HG02943 (cell line): ENCODE measurements around the gene MYG1.
"Not testable (repeated sequence)": the region's sequence is repeated elsewhere in the genome, so short reads cannot be mapped to it uniquely, and the experiment has no call there.

Source experiments
- ATAC-seq: cut with Tn5 transposase; IDR thresholded peaks from one replicate; pipeline ENCODE4 v1.9.1; 2021; ENCODE audit warnings: mild to moderate bottlenecking, low read depth, moderate library complexity; ENCODE audit not compliant: unreplicated experiment

Gene MYG1

DNA sequence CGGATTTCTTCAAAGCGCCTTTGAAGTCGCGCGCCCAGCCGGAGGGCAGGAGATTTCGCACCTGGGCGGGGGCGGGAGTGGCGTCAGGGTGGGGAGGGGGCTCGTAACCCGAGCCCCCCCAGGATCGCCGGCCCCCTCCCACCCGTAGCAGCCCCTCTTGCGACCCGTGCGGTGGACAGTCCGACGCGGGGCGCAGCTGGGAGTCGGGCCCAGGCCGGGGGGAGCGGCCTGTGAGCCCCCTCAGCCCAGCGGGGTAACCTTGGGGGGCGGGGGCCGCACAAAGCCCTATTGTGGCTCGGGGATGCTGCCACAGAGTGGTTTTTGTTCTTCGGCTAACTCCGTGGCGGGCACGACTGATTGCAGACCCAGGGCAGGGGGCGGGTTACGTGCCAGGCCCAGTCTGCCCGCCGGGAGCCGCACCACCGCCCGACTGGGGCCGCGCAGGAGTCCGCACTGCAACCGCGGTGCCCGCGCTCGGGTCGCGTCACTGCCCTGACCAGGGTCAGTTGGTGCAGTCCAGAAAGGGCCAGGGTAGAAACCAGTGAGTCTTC is 26.1 kb downstream of the MYG1 start:
- ATAC-seq: no peak

DNA sequence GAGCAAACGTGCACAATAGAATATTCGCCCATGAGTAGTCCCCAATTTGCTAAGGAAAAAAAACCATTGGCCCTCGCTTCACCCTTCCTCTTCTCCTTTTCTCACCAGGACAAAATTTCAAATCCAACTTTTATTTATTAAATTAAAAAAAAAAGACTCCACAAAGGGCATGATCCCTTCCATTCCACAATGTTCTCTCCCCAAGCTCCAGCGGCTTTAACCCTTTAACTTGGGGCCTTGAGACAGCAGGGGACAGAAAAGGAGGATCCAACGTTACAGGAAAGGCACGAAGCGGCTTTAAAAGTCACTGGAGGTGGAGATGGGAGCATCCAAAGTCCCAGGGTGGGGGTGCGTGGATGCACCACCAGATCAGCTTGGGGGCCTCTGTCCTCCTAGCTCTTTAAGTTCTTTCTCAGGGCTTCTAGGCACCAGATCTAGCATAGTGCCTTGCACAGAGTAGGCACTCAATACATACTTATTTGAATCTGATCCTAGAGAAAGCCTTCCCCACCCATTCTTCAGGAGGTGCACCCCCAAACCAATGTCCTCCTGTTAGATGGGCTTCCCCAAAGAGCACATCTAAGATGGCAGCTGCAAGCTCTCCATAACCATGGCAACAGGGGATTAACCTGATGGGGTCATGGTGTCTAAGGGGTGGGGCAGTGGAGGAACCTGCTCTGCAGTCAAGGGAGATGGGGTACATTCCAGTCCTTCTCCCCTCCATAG is 27.1 kb downstream of the MYG1 start:
- ATAC-seq: no peak

DNA sequence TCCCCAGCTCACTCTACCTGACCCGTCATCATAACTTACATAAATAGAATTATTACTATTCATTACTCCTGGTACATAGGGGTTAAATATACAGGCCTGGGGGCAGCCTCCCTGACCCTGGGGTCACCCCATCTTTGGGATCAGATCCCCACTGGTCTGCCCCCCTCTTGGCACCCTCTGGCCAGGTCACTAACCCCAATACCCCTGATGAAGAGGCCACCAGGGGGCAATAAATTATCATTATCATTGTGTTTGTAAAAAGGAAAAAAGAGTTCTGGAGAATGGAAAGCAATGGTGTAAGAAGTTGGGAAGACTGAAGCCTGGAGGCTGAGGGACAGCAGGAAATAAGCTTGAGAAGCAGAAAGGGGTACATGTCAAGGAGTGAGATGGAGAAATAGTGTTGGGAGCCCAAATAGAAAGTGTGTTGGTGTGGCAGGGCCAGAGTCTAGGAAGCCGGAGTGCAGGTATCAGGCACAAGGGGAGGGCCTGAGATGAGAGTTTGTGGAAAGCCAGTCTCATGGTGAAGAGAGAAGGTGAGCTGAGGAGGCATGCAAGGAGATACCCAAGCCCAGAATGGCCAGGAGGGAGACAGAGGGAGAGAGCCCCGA is 28.0 kb downstream of the MYG1 start:
- ATAC-seq: no peak

DNA sequence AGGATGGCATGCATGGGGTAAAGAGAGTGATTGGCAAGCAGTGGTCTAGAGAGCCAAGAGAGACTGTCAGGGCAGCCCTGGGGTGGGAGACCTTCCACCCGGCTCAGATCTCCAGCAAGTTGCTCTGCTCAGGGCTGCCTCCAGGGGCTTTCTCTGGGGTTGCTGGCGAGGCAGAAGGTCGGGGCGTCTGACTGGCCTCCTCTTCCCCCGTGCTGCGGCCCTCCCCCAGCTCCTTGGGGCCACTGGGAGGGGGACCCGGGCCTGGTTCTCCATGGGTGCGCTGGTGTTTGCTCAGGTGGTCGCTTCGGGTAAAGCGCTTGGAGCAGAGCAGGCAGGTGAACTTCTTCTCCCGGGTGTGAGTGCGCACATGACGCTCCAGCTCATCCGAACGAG is 28.5 kb downstream of the MYG1 start:
- no peak for ATAC-seq

DNA sequence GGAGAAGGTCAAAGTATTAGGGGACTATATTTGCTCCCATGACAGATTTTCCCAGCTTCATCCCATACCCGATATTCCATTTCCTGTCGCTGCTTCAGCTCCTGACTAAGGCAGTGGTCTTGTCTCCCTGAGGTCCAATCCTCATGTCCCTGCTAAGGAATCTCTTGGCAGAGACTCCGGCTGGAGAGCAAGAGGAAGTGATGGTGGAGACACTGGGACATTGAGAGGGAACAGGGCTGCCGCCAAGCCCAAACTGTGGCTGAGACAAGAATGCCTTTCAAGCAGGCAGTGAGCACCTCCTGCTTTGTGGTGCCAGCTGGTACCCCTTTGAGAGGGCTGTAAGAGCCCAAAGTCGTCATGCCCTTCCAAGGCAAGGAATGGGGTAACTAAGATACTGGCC is 31.2 kb downstream of the MYG1 start:
- ATAC-seq: no peak

DNA sequence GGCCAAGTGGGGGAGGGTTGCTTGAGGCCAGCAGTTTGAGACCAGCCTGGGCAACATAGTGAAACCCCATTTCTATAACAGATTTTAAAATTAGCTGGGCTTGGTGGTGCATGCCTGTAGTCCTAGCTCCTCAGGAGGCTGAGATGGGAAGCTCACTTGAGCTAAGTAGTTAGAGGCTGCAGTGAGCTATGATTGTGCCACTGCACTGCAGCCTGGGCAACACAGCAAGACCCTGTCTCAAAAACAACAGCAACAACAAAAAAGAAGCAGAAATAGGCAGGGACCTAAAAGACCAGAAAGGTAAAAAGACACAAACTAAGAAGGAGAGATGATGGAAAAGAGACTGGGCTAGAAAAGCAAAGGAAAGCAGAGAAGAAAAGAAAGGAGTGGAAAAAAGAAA is 32.8 kb downstream of the MYG1 start:
- not testable (repeated sequence) for ATAC-seq

DNA sequence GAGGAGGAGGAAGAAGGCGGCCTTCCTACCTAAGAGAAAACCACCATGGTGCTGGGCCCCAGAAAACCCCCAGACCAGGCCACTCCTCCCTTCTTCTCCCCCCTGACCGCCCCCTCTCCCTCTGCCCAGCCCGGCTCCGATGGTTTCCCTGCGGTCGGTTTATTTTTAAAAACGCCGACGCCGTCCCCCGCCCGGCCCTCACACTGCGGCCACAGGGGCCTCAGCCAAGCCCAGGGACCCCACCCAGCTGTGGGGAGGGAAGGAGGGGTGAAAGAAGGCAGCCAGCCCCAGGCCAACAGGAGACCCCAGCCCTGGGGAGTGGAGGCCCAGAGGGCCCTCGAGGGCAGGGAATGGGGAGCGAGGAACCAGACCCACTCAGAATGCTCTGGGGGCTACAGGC is 33.2 kb downstream of the MYG1 start:
- ATAC-seq: no peak

DNA sequence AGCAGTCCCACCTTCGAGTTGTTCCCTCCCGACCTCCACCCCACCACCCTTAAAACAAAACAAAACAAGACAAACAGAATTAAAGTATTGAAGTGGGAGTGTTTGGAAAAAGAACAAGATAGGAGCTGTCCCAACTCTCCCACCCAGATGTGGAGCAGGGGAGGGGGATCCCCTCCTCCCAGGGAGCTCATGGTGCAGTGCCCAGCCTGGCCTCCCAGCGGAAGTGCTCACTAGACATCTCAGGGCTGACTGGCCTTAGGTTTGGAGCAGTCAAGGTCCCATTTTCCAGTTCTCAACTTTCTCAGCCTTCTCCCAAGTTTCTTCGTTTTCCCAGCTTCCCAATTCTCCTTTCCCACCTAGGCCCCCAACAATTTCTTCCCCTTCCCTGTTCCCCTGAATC is 33.8 kb downstream of the MYG1 start:
- ATAC-seq: no peak

DNA sequence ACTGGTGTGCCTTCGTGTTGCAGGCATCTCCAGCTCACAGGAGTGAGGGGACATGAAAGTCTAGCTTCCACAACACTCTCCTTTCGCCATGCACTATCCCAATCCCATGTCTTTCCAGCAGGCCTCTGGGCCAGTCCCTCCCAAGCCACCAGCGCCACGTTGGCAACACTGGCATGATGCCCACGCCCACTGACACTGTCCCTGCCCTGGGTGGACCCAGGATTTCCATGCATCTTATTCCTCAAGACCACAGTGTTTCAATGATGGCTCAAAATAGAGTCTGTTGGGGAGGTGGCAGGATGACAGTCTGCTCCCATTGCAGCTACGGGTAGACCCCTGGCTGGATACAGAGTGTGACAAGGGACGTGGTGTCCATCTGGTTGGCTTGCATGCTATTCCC is 34.4 kb downstream of the MYG1 start:
- no peak for ATAC-seq

DNA sequence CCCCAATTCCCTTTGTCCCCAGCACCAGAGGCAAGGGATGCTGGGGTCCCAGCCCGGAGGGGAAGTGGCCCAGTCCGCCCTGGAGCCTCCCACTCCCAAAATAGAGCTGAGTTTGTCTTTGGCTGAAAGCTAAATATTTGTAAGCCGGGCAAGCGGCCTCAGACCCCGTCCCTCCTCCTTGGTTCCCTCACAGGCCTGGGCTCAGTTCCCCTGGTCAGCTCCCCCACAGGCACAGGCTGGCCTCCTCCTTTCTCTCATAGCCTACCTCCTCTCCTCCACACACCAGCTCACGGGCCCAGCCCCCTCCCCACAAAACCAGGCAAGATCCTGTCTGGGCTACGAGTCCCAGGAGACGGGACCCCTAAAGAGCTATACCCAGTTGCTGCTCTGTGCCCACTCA is 35.3 kb downstream of the MYG1 start:
- ATAC-seq: no peak

DNA sequence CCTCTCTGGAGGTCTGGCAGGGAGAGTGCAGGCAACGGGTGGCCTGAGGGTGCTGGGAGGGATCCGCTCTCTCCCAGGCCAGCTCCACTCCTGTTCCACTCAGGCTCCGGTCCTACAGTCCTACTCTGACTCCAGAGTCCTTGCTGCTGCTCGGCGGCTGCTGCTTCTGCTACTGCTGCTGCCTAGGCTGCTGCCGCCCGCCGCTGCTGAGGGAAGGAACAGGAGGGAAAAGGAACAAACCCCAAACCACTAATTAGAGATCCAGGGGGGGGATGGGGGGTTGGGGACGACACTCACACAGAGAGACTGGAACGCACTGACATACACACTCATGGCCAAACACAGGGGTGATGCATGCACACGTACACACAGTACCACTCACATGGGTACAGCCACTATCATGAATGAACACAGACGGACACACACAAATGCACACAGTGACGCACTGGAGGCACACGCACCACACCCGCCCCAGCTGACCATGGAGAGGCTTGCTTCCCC is 36.7 kb downstream of the MYG1 start, which contains the start of gene SP7:
TSS of gene SP7 (minus strand) at position 174 of the 501 bp plus-strand sequence. CDS start 708 bp downstream, outside the sequence.
- ATAC-seq: no peak

DNA sequence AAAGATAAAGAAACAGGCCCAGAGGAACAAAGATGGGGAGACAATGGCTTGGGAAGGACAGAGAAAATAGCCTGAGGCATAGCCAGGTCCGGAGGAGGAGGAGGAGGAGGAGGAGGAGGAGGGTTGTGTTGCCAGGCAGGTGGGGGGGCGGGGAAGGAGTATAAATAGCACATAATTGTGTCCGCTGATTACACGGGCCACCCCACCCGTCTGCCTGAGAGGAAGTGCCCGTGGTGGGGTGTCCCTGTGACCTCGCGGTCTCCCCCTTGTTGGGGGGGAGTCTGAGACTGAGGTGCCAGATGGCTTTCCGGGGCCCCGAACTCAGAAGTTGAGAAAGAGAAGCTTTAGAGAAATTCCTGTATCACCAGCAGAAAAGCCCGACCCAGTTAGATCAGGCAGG is 38.5 kb downstream of the MYG1 start:
- ATAC-seq: no peak

DNA sequence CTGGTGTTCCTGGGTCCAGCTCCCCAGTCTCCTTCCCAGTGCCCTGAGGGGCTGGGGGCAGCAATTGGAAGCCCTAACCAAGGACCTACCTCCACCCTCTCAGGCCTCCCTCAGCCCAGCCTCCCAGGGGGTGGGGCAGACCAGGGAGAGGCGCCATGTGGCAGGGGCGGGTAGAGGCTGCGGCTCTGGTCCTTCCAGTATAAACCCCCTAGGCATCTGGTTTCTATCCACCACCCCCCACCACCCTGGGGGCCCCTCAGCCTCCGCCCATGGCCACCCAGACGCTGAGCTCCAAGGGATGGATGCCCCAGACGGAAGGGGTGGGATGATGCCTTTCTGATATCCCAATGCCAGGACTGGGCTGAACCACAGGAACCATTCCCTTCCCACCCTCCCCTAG is 39.4 kb downstream of the MYG1 start:
- no peak for ATAC-seq

DNA sequence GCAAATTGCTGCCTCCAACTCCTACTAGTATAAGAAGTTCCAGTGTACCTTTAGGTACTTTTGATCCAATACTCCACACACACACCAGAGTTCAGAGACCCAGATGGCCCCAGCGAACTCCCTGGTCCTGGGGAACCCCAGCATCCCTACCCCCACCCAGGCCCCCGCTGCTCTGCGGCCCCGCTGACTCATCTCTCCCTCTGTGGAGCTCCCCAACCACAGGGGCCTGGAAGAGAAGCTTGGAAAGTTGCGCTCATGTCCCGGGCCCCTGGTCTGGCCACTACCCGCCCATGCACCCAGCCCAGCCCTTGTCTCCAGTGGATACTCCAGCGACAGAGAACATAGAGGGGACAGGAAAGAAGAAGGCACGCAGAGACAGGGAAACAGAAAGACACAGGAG is 40.9 kb downstream of the MYG1 start:
- no peak for ATAC-seq

DNA sequence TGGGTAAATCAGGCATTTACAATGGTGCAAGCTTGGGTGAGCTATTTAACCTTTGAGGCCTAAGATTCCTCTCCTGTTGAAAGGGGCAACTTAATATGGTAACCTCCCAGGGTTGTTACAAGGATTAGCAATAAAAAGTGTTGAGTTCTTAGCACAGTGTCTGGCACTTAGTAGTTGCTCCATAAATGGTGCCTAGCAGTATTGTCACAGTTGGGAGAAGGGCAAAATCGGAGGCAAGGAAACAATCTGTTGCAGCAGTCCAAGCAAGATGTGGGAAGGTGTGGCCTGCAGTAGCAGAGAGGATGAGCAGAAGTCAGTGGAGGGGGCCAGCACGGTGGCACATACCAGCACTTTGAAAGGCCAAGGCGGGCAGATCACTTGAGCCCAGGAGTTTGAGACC is 44.0 kb downstream of the MYG1 start:
- no peak for ATAC-seq

DNA sequence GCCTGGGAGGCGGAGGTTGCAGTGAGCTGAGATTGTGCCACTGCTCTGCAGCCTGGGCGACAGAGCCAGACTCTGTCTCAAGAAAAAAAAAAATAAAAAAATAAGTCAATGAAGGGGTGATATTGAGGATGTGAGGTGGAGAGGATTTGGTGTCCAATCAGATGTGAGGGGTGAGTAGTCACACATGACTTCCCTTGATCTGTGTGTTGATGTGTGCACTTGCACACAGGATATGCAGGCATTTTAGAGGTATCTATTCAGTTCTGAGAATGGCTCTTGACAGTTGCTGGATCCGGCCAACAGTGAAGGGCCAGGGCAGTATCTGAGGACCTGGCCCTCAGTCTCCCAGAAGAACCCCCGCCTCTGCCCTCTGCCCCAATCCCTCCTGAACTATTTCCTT is 44.5 kb downstream of the MYG1 start:
- no peak for ATAC-seq

DNA sequence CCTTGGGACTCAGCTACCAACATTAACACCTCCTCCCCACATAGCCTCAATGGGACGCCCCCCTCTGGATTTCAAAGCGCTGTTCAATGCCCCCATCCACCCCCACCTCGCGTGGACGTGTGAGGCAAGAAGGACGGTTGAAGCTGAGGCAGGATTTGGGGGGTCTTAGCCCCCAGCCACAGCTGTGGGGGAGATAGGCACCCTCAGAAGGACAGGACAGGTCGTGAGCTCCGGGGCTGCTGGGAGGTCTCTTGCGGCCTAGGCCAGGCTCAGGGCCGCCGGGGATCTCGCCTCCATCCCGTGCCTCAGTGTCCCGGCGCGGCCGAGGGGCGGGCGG is 45.0 kb downstream of the MYG1 start:
- no peak for ATAC-seq

DNA sequence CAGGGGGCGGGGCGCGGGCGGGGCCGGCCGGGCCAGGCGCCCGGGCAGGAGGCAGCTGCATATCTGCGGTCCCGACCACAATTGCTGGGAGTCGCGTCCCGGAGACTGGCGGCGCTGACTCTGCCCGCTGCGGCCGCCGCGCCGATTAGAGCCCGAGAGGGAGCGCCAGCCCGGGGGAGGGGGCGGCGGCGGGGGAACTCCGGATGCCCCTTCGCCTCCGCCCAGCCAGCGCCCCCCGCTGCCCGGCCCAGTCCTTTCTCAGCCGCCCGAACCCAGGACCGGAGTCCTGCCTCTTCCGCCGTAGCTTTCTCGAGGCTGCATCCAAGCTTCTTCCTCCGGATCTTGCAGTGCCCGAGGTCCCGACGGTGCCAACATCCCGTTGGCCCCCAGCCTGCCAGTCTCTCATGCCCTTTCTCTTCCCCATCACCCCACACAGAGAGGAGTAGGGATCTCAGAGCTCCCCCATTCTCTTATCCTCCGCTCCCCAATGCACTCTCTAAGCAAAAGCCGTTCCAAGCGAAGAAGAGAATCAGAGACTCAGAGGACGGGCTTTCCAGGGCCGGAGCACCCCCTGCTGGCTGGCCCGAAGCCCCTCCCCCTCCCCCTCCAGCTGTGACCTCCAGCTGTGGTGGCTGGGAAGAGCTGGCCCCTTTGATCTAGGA is 45.5 kb downstream of the MYG1 start:
- ATAC-seq: no peak

DNA sequence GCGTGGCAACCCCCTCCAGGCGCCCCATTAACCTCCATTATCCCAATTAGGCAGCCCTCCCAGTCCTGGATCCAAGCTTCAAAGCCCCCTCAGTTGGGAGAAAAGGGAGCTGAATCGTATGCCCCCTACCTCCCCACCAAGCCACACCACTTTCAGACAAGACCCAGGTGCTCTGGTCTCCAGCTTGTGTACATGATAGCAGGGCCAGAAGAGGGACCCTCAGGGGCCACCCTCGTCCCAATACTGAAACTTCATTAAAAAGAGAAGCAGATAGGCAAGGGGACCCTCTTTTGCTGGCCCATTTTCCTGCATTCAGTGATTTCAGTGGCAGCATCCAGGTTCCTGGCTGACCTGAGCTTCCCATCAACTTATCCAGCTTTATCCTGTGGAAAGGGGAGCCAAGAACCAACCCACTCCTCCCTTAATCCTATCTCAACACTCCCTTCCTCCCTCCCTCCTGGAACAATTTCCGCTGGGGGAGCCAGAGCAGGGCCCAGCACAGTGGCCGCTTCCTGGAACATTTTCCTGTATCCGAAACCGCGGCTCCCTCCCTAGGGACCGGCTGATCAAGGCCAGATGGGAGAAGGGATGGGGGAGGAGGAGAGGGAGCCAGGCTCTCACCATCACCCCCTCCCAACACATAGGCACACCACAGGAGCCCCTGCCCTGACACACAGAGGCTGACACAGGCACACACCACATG is 46.1 kb downstream of the MYG1 start:
- ATAC-seq: no peak

DNA sequence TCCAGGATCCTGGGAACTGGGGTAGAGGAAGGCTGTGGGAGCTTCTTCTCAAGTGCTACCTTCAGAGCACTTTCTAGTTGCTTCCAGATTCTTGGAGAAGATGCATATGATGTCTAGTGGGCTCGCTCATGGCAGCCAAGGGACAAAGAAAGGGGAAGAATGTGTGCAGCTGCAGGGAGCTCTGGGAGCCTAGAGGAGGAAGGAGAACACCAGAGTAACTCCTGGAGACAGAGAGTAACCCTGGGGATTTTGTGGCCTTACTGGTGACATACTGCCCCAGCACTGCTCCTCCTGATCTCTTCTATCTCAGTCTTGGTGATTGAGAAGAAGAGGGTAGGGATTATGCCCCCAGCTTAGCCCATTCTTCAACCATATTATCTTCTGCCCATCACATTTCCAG is 47.0 kb downstream of the MYG1 start:
- no peak for ATAC-seq

DNA sequence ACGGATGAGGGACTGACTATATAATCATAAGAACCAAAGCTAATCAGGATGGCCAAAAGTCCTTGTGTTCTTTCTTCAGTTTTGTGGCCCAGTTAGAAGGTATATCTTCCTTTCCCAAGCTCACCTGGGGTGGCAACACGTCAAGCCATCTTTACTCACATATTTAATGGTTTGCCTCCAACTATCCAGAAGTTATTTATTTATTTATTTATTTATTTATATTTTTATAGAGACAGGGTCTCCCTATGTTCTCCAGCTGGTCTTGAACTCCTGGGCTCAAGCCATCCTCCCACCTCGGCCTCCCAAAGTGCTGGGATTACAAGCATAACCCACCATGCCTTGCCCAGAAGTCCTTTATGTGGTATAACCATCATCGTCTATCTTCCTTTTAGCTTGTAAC is 48.4 kb downstream of the MYG1 start:
- no peak for ATAC-seq
